ENCODE data around the gene LRRN3. TPM values are rescaled to one million over a fixed set of nuclear protein-coding genes. Genes with fewer than 3 reads are reported as not detected.

The LRRN3 gene
- total RNA-seq, 1 experiment from 2014 or later, result not detected

DNA sequence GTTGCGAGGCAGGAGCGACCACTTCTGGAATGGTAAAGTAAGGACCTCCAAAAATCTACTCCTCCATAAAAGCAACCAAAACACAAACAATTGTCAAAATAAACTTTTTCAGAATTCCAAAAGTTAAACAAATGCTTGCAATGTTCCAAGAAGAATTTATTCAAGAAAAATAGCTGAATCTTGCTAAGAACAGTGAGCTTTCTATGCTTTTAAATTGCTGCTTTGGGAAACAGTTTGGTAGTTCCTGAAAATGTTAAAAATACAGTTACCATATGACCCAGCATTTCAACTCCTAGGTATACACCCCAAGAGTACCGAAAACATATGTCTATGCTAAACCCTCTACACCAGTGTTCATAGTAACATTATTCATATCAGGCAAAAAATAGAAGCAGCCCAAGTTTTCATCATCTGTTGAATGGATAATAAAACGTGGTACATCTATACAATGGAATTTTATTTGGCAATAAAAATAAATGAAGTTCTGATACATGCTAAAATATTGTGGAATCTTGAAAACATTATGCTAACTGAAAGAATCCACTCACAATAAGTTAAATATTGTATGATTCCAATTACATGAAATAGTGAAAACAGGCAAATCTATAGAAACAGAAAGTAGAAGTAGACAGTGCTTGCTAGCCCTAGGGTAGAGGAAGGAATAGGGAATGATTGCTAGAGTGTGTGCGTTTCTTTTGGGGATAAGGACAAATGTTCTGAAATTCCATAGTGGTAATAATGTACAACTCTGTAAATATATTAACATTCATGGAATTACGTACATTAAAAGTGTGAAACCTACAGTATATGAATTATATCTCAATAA, 57.0 kb downstream of the LRRN3 start:
- BruUV-seq (replicated peaks), result no TSS peak
- intact Hi-C loops (cut with micrococcal nuclease), result no loop called here
- POLR2A ChIA-PET, result no interaction called here
- Mint-ChIP-seq H3K9me3 (ENCODE audit: unreplicated experiment) (no peaks in the 10 kb centered on the region), H3K4me1 (ENCODE audit: insufficient read depth, unreplicated experiment) (no peaks in the 10 kb centered on the region), H3K4me3 (ENCODE audit: unreplicated experiment) (no peak overlapping the region), H3K36me3 (ENCODE audit: insufficient read depth, unreplicated experiment) (no peaks in the 10 kb centered on the region), H3K27me3 (ENCODE audit: insufficient read depth, unreplicated experiment) (no peaks in the 10 kb centered on the region), H3K27ac (ENCODE audit: low read depth, unreplicated experiment) (no peak overlapping the region)
- TF ChIP-seq, protein P1, sequence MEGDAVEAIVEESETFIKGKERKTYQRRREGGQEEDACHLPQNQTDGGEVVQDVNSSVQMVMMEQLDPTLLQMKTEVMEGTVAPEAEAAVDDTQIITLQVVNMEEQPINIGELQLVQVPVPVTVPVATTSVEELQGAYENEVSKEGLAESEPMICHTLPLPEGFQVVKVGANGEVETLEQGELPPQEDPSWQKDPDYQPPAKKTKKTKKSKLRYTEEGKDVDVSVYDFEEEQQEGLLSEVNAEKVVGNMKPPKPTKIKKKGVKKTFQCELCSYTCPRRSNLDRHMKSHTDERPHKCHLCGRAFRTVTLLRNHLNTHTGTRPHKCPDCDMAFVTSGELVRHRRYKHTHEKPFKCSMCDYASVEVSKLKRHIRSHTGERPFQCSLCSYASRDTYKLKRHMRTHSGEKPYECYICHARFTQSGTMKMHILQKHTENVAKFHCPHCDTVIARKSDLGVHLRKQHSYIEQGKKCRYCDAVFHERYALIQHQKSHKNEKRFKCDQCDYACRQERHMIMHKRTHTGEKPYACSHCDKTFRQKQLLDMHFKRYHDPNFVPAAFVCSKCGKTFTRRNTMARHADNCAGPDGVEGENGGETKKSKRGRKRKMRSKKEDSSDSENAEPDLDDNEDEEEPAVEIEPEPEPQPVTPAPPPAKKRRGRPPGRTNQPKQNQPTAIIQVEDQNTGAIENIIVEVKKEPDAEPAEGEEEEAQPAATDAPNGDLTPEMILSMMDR (IDR thresholded peaks at IDR 0.05; ENCODE audit: unreplicated experiment), result no peak
- no peak for DNase-seq (ENCODE audit: unreplicated experiment)
- CTCF ChIA-PET, result interaction anchor here (1.0 kb wide), 1 partner anchor 351 kb away, joined by 5 read pairs; no protein-coding TSS in a partner anchor

DNA sequence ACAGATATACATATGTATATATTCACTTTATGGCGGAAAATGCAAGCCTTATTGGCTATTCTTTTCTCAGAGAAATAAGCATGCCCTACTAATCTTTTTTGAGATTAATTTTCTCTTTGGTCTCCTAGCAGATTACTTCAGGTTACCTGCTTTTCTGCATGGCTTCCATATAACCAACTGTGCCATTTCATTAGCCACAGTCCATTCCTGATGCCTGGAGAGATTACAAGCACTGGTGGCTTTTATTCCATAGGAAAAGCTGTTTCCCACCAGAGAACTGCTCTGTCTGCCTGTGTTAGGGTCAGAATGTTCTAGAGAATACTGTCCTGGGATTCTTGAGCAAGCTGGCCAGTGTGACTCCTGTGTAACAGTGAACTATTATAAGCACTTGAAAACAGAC, 59.8 kb downstream of the LRRN3 start:
- intact Hi-C loops (cut with micrococcal nuclease), result no loop called here
- Mint-ChIP-seq H3K9me3 (ENCODE audit: unreplicated experiment) (no peaks in the 10 kb centered on the region), H3K4me1 (ENCODE audit: insufficient read depth, unreplicated experiment) (no peaks in the 10 kb centered on the region), H3K36me3 (ENCODE audit: insufficient read depth, unreplicated experiment) (no peaks in the 10 kb centered on the region), H3K27ac (ENCODE audit: low read depth, unreplicated experiment) (no peak overlapping the region), H3K27me3 (ENCODE audit: insufficient read depth, unreplicated experiment) (no peaks in the 10 kb centered on the region), H3K4me3 (ENCODE audit: unreplicated experiment) (no peak overlapping the region)
- BruUV-seq (replicated peaks), result no TSS peak
- TF ChIP-seq, protein P1 (IDR thresholded peaks at IDR 0.05; ENCODE audit: unreplicated experiment), result no peak
- DNase-seq (ENCODE audit: unreplicated experiment), result no peak
- POLR2A ChIA-PET, result no interaction called here
- CTCF ChIA-PET, result no interaction called here

DNA sequence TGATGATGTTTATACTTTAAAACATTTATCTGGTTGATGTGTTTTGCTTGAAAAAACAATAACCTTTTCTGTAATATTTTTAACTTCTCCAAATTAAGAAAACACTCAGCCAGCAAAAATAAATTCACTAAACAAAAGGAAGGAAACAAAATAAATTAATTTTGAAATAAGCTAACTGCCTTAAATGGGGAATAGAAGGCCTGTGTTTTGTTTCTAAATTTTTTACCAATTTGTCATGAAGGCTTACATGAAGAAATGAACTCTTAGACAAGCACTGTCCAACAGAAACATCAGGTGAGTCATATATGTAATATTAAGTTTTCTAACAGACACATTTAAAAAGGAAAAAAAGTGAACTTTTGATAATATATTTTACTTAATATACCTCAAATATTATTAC, 68.5 kb downstream of the LRRN3 start:
- intact Hi-C loops (cut with micrococcal nuclease), result no loop called here
- H3K9me3 Mint-ChIP-seq (ENCODE audit: unreplicated experiment), result no peaks in the 10 kb centered on the region
- TF ChIP-seq, protein P1 (IDR thresholded peaks at IDR 0.05; ENCODE audit: unreplicated experiment), result no peak
- peaks cover 11% of the 10 kb centered on the region for H3K4me1 Mint-ChIP-seq (ENCODE audit: insufficient read depth, unreplicated experiment)
- peaks cover 5% of the 10 kb centered on the region for H3K36me3 Mint-ChIP-seq (ENCODE audit: insufficient read depth, unreplicated experiment)
- no TSS peak for BruUV-seq (replicated peaks)
- peak; percentile 36 for DNase-seq (ENCODE audit: unreplicated experiment)
- peak overlapping the region; percentile 61 for H3K27ac Mint-ChIP-seq (ENCODE audit: low read depth, unreplicated experiment)
- H3K4me3 Mint-ChIP-seq (ENCODE audit: unreplicated experiment), result no peak overlapping the region
- CTCF ChIA-PET, result interaction anchor here (0.6 to 1.0 kb wide), 3 partner anchors 218 to 1687 kb away, joined by 3 read pairs; no protein-coding TSS in a partner anchor
- no peaks in the 10 kb centered on the region for H3K27me3 Mint-ChIP-seq (ENCODE audit: insufficient read depth, unreplicated experiment)
- POLR2A ChIA-PET, result interaction anchor here (0.7 kb wide), 1 partner anchor 11 kb away, joined by 3 read pairs; no protein-coding TSS in a partner anchor

DNA sequence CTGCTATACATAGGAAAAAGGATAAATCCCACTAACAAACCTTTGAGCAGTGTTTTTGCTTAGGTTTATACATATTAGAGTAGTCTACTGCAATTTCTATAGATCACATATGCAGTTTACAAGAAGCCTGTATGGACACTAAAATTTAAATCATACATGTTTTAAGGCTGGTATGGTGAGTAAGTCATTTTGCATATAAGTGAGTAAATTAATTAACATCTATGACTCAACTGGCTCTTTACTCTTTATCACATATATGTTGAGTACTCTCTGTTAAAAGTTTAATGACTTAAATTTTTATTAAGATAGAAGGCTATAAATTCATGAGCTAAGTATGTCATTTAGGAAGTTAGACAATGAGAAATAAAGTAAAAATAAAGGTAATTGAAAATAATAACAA, 69.4 kb downstream of the LRRN3 start:
- ChIA-PET POLR2A (interaction anchor here (0.7 to 1.4 kb wide), 2 partner anchors 14 to 199 kb away, joined by 3 read pairs; no protein-coding TSS in a partner anchor), CTCF (interaction anchor here (0.6 to 0.7 kb wide), 3 partner anchors 54 to 1686 kb away, joined by 3 to 6 read pairs (median 3); no protein-coding TSS in a partner anchor)
- no peak overlapping the region for H3K4me3 Mint-ChIP-seq (ENCODE audit: unreplicated experiment)
- intact Hi-C loops (cut with micrococcal nuclease), result no loop called here
- no peak for DNase-seq (ENCODE audit: unreplicated experiment)
- no peak overlapping the region for H3K27ac Mint-ChIP-seq (ENCODE audit: low read depth, unreplicated experiment)
- H3K9me3 Mint-ChIP-seq (ENCODE audit: unreplicated experiment), result no peaks in the 10 kb centered on the region
- H3K36me3 Mint-ChIP-seq (ENCODE audit: insufficient read depth, unreplicated experiment), result peaks cover 6% of the 10 kb centered on the region
- TF ChIP-seq, protein P1 (IDR thresholded peaks at IDR 0.05; ENCODE audit: unreplicated experiment), result no peak
- H3K4me1 Mint-ChIP-seq (ENCODE audit: insufficient read depth, unreplicated experiment), result peaks cover 13% of the 10 kb centered on the region
- H3K27me3 Mint-ChIP-seq (ENCODE audit: insufficient read depth, unreplicated experiment), result no peaks in the 10 kb centered on the region
- no TSS peak for BruUV-seq (replicated peaks)

All from MCF 10A (cell line).